GM19395 (cell line): ENCODE results near the gene SCARB1.

Experiments used
- ATAC-seq: cut with Tn5 transposase; IDR thresholded peaks from one replicate; pipeline ENCODE4 v1.9.1; 2021; ENCODE audit warnings: mild to moderate bottlenecking, moderate library complexity; ENCODE audit not compliant: unreplicated experiment

The SCARB1 gene

GRCh38 chr12:124737040-124737419 is 126.6 kb downstream of the SCARB1 start:
- no peak for ATAC-seq

- no peak for ATAC-seq
Measured at GRCh38 chr12:124736115-124737039, 127.3 kb downstream of the SCARB1 start.

GRCh38 chr12:124734224-124734788 is 129.4 kb downstream of the SCARB1 start:
- ATAC-seq, result no peak

GRCh38 chr12:124733086-124733485 is 130.6 kb downstream of the SCARB1 start:
- no peak for ATAC-seq

GRCh38 chr12:124732275-124733075 is 131.2 kb downstream of the SCARB1 start:
- no peak for ATAC-seq

- ATAC-seq, result no peak
Measured at GRCh38 chr12:124731869-124732268, 131.8 kb downstream of the SCARB1 start.

GRCh38 chr12:124730455-124730932 is 133.2 kb downstream of the SCARB1 start:
- ATAC-seq, result no peak

- no peak for ATAC-seq
Measured at GRCh38 chr12:124727922-124728321, 135.7 kb downstream of the SCARB1 start.

GRCh38 chr12:124727264-124727800 is 136.3 kb downstream of the SCARB1 start:
- ATAC-seq, result peak; percentile 53
